Ascending aorta (tissue), 2 donors: ENCODE results near the gene ADTRP. TPM values are rescaled to one million over a fixed set of nuclear protein-coding genes. Genes with fewer than 3 reads are reported as not detected.

Experiments
- DNase-seq, 2 donors: peaks; one replicate each; pipeline ENCODE4 v3.0.0-alpha.2; 2019; ENCODE audit warnings: low spot score in 2 of 2
- H3K27ac ChIP-seq, 2 donors: fragments of 200-600 bp; sonication (generic); one replicate each; pipeline ENCODE4 v1.5.1; 2016 to 2017; ENCODE audit warnings: mild to moderate bottlenecking in 1 of 2
- H3K27me3 ChIP-seq: fragments of 200-600 bp; sonication (generic); one replicate; pipeline ENCODE4 v1.5.1; 2017
- H3K36me3 ChIP-seq, 2 donors: fragments of 200-600 bp; sonication (generic); one replicate each; pipeline ENCODE4 v1.5.1; 2016
- H3K4me1 ChIP-seq, 2 donors: fragments of 200-600 bp; sonication (generic); one replicate each; pipeline ENCODE4 v1.5.1; 2016 to 2017; ENCODE audit warnings: mild to moderate bottlenecking in 1 of 2
- H3K4me3 ChIP-seq, 2 donors: fragments of 200-600 bp; sonication (generic); one replicate each; pipeline ENCODE4 v1.5.1; 2016 to 2017; ENCODE audit warnings: mild to moderate bottlenecking in 1 of 2
- H3K9me3 ChIP-seq, 2 donors: fragments of 200-600 bp; sonication (generic); one replicate each; pipeline ENCODE4 v1.5.1; 2016
- intact Hi-C: fragments of 100-400 bp; cut with DNase I; formaldehyde crosslinking; loops from one replicate; pipeline ENCODE4 v1.15.1; 2023
- total RNA-seq: library from RNA; depleted of rRNA; stranded (reverse); fragments of >200 nt; gene quantifications from one replicate; pipeline ENCODE4 v1.1.0, GENCODE V29; 2016
- TF ChIP-seq, protein P1 (sequence below), 3 experiments: fragments of 200-600 bp in 2 of 3; fragments of 450-650 bp in 1 of 3; sonication (generic) in 2 of 3; IDR thresholded peaks; one replicate each; pipeline ENCODE4 v1.5.1; 2016 to 2019; ENCODE audit warnings: antibody characterized with exemption in 3 of 3, mild to moderate bottlenecking in 1 of 3, moderate library complexity in 1 of 3

The ADTRP gene
- total RNA-seq, 1 donor from 2014 or later, result not detected

DNA sequence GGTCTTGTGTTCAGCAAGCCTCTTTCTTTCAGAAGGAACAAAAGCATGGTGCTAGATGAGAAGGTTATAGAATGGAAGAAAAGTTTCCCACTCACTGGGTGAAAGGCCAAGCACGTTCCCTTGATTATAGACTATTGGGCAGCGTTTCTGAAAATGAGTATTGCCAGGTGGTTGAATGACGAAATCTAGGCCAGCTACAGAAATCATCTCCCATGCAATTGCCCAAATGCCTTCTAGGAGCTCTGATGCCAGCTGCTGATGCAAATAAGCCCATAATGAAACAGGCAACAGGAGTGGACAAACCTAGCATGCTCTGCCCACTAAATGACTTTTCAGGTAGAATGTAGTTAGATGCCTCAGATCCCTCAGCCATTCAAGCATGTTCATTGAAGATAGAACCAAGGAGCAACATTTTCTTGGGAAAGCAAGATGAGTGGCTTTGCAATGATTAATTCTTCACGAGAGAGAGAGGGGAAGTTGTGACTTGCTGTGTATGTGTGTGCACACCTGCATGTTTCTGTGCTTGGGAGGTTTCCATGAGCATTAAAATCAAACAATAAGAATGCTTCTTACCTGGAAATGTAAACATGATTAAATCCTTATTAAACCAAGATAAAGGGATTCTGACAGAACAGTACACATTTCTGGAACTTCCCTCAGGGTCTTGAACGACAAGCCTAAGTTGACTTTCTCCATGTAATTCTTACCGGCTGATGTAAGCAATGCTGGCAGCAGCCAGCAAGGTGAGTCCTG, 43.6 kb downstream of the ADTRP start:
- H3K9me3 ChIP-seq, result no peaks in the 10 kb centered on the region

DNA sequence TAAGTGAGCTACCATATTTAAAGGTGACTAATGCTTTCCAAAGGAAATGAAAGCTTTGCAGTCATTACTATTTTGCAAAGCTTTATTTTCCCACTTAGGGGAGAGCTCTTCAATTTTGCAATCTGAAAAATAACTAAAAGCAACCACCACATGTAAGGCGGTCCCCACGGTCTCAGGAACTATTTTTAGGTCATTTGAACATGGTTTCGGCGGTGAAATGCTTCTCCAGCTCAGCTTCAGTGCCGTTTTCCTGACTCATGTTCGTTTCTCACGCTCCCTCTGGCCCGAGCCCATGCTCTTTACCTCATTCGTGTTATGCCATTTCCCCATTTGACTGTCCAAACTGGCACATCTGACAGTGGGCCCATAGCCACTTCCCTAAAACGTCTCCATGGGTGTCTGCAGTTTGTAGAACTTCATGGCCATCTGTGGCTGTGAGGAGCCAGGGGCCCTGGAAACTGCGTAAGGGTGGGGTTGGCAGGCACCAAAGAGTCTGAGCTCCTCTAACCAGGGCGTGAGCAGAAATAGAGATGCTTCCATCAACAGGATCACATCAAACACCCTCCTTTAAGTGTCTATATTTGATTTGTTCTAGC, 46.5 kb downstream of the ADTRP start:
- Histone ChIP-seq H3K4me1 (peaks cover 0 to 18% of the 10 kb centered on the region in 2 donors), H3K9me3 (no peaks in the 10 kb centered on the region), H3K27me3 (no peaks in the 10 kb centered on the region), H3K36me3 (no peaks in the 10 kb centered on the region), H3K27ac (peak overlapping the region; percentile 86 to 93), H3K4me3 (peak overlapping the region in 1 of 2 donors; percentile 10)
- TF ChIP-seq, protein P1, sequence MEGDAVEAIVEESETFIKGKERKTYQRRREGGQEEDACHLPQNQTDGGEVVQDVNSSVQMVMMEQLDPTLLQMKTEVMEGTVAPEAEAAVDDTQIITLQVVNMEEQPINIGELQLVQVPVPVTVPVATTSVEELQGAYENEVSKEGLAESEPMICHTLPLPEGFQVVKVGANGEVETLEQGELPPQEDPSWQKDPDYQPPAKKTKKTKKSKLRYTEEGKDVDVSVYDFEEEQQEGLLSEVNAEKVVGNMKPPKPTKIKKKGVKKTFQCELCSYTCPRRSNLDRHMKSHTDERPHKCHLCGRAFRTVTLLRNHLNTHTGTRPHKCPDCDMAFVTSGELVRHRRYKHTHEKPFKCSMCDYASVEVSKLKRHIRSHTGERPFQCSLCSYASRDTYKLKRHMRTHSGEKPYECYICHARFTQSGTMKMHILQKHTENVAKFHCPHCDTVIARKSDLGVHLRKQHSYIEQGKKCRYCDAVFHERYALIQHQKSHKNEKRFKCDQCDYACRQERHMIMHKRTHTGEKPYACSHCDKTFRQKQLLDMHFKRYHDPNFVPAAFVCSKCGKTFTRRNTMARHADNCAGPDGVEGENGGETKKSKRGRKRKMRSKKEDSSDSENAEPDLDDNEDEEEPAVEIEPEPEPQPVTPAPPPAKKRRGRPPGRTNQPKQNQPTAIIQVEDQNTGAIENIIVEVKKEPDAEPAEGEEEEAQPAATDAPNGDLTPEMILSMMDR (IDR thresholded peaks at IDR 0.05), result no peak
- intact Hi-C loops, result loop anchor here (2.0 kb wide), 1 partner anchor 37 kb away; no protein-coding TSS in a partner anchor
- peak; percentile 67 to 94 for DNase-seq

More for the DNA sequence above, 43.6 kb downstream of the ADTRP start:
- intact Hi-C loops, result no loop called here
- H3K4me1 ChIP-seq, result peaks cover 0 to 18% of the 10 kb centered on the region in 2 donors
- no peak overlapping the region for H3K27ac ChIP-seq
- H3K36me3 ChIP-seq, result no peaks in the 10 kb centered on the region
- TF ChIP-seq, protein P1 (IDR thresholded peaks at IDR 0.05), result no peak
- no peaks in the 10 kb centered on the region for H3K27me3 ChIP-seq
- no peak for DNase-seq
- no peak overlapping the region for H3K4me3 ChIP-seq

DNA sequence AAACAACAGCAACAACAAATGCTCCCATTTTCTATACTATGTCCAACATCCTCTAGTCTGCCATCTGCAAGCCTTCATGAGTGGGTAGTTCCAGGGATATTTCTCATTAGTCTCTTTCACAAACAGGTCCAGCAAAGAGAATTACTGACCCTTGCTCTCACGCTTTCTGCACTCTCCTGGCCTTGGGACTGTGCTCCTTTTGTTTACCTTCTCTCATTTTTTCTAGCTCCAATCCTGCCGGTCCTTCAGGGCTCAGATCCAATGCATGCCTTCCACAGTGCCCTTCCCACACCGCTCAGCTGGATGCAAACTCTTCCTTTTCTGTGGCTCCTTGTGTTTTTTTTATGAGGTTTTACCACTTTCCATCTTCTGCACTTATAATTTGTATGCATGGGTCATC, 47.2 kb downstream of the ADTRP start:
- no peak for DNase-seq
- TF ChIP-seq, protein P1 (IDR thresholded peaks at IDR 0.05), result no peak
- H3K4me1 ChIP-seq, result peaks cover 0 to 18% of the 10 kb centered on the region in 2 donors
- H3K9me3 ChIP-seq, result no peaks in the 10 kb centered on the region
- peak overlapping the region; percentile 86 to 93 for H3K27ac ChIP-seq
- no peaks in the 10 kb centered on the region for H3K27me3 ChIP-seq
- H3K4me3 ChIP-seq, result peak overlapping the region in 1 of 2 donors; percentile 10
- intact Hi-C loops, result no loop called here
- H3K36me3 ChIP-seq, result no peaks in the 10 kb centered on the region

DNA sequence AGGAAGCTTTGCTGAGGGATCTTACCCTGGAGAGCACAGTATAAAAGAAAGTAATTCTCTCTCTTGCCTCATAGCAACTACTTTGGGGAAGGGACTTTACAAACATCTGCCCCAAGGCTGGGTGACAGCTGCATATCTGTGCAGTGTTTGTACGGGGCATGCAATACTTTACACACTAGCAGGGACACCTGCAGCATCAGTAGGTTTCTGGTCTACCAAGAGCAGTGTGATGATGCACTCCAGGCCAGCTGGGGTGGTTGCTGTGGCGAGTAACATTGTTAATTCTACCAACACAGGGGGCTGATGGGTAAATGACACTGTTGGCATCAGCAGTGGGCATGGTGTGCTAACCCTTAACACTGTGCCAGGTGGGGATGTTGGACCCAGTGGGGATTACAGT, 48.0 kb downstream of the ADTRP start:
- Histone ChIP-seq H3K4me1 (peaks cover 0 to 18% of the 10 kb centered on the region in 2 donors), H3K27ac (no peak overlapping the region), H3K27me3 (no peaks in the 10 kb centered on the region), H3K9me3 (no peaks in the 10 kb centered on the region), H3K36me3 (no peaks in the 10 kb centered on the region), H3K4me3 (no peak overlapping the region)
- TF ChIP-seq, protein P1 (IDR thresholded peaks at IDR 0.05), result no peak
- intact Hi-C loops, result no loop called here
- no peak for DNase-seq

DNA sequence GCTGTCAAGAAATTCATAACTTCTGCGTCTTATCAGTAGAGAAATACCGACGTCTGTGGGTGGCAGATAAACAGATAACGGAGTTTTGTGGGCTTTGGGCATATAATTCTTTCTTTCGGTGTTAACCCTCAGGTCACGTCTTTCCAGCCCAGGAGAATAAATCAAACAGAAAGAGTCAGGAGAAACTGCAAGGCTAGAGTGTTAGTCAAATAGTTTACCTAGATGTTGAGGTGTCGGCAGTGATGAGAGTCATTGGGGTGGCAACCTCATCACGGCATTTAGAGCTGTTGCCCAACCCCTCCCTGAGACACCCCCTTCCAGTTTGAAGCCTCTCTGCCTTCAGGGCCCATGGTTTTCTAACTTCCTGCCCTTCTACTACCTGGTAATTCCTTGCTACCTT, 49.5 kb downstream of the ADTRP start:
- Histone ChIP-seq H3K9me3 (no peaks in the 10 kb centered on the region), H3K27ac (no peak overlapping the region), H3K27me3 (no peaks in the 10 kb centered on the region), H3K36me3 (no peaks in the 10 kb centered on the region), H3K4me1 (peaks cover 0 to 18% of the 10 kb centered on the region in 2 donors), H3K4me3 (no peak overlapping the region)
- intact Hi-C loops, result no loop called here
- TF ChIP-seq, protein P1 (IDR thresholded peaks at IDR 0.05), result no peak
- no peak for DNase-seq
